ENCODE results near the gene AOPEP.

DNA sequence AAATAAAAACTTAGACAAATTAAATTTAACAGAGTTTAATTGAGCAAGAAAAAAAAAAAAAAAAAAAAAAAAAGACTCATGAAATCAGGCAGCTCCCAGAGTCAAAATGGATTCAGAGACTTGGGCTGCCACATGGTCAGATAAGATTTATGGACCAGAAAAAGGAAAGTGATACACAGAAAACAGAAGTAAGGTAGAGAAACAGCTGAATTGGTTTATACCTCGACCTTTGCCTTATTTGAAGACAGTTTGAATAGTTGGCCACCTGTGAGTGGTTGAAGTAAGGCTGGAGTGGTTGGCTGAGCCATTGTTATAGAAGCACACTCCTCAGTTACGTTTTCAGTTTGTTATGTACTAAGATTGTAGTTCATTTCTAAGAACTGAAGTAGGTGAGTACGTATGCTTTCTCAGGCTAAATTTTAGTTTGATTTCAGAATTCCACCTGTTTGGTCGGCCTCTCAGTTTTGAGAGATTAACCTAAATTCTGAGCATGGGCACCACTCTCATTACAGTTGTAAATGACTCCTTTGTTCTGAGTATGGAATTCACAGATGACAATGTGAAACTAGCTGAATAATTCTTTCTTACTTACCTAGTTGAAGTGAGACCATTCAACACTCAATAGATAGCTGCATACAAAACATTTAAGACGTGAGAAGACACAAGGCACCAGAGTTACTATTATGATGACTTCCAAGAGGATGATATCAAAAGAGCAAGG lies 149.0 kb downstream of the AOPEP start:
- TF ChIP-seq, protein P1, sequence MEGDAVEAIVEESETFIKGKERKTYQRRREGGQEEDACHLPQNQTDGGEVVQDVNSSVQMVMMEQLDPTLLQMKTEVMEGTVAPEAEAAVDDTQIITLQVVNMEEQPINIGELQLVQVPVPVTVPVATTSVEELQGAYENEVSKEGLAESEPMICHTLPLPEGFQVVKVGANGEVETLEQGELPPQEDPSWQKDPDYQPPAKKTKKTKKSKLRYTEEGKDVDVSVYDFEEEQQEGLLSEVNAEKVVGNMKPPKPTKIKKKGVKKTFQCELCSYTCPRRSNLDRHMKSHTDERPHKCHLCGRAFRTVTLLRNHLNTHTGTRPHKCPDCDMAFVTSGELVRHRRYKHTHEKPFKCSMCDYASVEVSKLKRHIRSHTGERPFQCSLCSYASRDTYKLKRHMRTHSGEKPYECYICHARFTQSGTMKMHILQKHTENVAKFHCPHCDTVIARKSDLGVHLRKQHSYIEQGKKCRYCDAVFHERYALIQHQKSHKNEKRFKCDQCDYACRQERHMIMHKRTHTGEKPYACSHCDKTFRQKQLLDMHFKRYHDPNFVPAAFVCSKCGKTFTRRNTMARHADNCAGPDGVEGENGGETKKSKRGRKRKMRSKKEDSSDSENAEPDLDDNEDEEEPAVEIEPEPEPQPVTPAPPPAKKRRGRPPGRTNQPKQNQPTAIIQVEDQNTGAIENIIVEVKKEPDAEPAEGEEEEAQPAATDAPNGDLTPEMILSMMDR (IDR thresholded peaks at IDR 0.05) = no peak
- no peak for TF ChIP-seq EZH2 (IDR thresholded peaks at IDR 0.05)
- TF ChIP-seq EZH2phosphoT487 (IDR thresholded peaks at IDR 0.05) = no peak
